Tibial artery (tissue), 4 donors: ENCODE measurements around the gene TRIM66.

Experiments
- DNase-seq, 2 donors: peaks; one replicate each; pipeline ENCODE4 v3.0.0-alpha.2; 2019
- H3K27ac ChIP-seq, 2 donors: fragments of 200-600 bp; sonication (generic) in 1 of 2; 1 replicate in 1 of 2; 2 replicates in 1 of 2; pipeline ENCODE4 v1.5.1; 2018 to 2019; ENCODE audit warnings: mild to moderate bottlenecking in 1 of 2
- H3K27me3 ChIP-seq, 2 donors: fragments of 200-600 bp; sonication (generic) in 1 of 2; one replicate each; pipeline versions ENCODE4 v1.5.1 to v1.6.0; 2016 to 2019
- H3K36me3 ChIP-seq, 3 donors: fragments of 200-600 bp; sonication (generic) in 2 of 3; one replicate each; pipeline ENCODE4 v1.5.1; 2016 to 2019; ENCODE audit warnings: mild to moderate bottlenecking in 2 of 3
- H3K4me1 ChIP-seq, 4 donors: fragments of 200-600 bp; sonication (generic) in 2 of 4; 1 replicate in 3 of 4; 2 replicates in 1 of 4; pipeline ENCODE4 v1.5.1; 2016 to 2019
- H3K4me3 ChIP-seq, 2 donors: fragments of 200-600 bp; sonication (generic) in 1 of 2; 1 replicate in 1 of 2; 2 replicates in 1 of 2; pipeline ENCODE4 v1.5.1; 2018 to 2019; ENCODE audit warnings: mild to moderate bottlenecking in 2 of 2
- H3K9me3 ChIP-seq, 3 donors: fragments of 200-600 bp; sonication (generic) in 1 of 3; one replicate each; pipeline ENCODE4 v1.5.1; 2016 to 2019
- intact Hi-C: fragments of 100-400 bp; cut with DNase I; formaldehyde crosslinking; loops from one replicate; pipeline ENCODE4 v1.15.0; 2023; ENCODE audit warnings: low total_unique reads
- TF ChIP-seq, protein P1 (sequence below), 2 experiments: fragments of 200-600 bp in 1 of 2; fragments of 450-650 bp in 1 of 2; IDR thresholded peaks; one replicate each; pipeline ENCODE4 v1.5.1; 2017 to 2019; ENCODE audit warnings: antibody characterized with exemption in 2 of 2, mild to moderate bottlenecking in 1 of 2, moderate library complexity in 1 of 2

Gene TRIM66

DNA sequence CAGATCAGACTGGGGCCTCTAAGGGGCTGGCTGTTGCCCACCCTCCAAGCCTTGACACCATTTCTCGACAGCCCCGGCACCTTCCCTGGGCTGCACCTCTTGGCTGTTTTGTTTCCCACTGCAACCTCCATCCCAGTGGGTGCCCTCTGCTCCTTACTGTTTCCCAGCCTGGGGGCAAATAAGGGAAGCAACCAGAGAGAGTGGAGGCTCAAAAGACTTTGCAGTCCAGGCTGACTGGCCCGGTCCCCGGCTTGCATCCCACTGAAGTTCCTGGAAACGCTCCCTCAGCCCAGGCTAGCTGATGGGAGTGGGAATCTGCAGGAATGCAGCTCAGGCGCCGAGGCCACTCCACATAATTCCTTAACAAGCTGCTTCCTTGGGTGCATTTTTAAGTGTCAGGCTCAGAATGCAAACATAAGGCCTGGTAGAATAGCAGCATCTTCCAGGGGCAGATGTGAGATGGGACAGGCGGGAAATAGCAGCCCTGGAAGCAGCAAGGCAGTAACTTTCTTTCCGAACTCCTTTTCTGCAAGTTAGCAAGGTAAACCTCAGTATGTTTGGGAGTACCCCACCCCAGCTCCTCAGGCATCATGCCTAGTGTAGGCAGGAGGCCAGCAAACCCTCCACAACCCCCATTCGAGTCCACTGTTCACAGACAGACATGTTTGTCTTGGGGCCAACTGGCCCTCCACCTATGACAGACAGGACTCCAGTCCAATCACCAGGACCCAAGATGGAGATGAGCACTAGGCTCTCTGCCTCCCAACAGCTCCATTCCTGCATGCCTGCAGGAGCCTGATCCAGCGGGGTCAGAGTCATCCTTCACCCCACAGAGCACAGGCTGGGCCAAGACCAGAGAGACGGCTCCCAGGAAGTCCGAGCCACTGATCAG is 39.4 kb upstream of the TRIM66 start:
- Histone ChIP-seq H3K4me1 (peaks cover 15 to 73% (median 67%) of the 10 kb centered on the region in 4 donors), H3K9me3 (no peaks in the 10 kb centered on the region), H3K36me3 (peaks cover 6 to 11% (median 7%) of the 10 kb centered on the region in 3 donors), H3K27me3 (no peaks in the 10 kb centered on the region), H3K4me3 (no peak overlapping the region), H3K27ac (peak overlapping the region; percentile 71 to 81)
- no peak for DNase-seq
- intact Hi-C loops = no loop called here
- TF ChIP-seq, protein P1, sequence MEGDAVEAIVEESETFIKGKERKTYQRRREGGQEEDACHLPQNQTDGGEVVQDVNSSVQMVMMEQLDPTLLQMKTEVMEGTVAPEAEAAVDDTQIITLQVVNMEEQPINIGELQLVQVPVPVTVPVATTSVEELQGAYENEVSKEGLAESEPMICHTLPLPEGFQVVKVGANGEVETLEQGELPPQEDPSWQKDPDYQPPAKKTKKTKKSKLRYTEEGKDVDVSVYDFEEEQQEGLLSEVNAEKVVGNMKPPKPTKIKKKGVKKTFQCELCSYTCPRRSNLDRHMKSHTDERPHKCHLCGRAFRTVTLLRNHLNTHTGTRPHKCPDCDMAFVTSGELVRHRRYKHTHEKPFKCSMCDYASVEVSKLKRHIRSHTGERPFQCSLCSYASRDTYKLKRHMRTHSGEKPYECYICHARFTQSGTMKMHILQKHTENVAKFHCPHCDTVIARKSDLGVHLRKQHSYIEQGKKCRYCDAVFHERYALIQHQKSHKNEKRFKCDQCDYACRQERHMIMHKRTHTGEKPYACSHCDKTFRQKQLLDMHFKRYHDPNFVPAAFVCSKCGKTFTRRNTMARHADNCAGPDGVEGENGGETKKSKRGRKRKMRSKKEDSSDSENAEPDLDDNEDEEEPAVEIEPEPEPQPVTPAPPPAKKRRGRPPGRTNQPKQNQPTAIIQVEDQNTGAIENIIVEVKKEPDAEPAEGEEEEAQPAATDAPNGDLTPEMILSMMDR (IDR thresholded peaks at IDR 0.05) = no peak

DNA sequence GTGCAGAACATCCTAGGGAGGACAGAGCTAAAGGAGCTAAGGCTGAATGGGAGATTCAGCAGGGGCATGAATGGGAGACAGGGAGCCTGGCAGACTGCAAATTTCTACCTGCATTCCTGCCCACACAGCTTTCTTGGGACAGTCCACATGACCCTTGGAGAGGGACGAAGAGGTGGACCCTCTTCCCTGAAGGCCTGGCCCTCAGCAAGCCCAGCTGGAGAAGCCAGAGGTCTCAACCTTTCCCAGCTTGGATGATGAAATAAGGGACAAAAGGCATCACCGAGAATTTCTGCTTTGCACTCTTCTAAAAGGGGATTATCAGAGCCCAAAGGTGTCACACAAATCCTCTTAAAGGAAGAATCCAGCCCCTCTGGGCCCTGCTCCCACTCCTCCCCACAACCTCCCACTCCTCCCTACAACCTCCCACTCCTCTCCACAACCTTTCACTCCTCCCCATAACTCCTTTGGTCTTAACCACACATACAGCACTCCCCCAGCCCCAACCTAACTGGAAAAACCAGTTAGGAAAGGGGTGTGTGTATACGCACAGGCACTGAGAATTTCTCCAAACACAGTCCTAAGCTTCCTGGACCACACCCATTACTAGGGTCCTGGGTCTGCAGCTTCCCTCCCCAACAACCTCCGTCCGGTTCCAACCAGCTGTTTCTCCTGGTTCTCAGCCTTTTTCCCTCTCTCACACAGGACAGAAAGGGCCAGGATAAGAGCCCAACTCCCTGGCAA is 38.6 kb upstream of the TRIM66 start:
- Histone ChIP-seq H3K4me3 (no peak overlapping the region), H3K36me3 (peaks cover 5 to 11% (median 7%) of the 10 kb centered on the region in 3 donors), H3K4me1 (peaks cover 15 to 77% (median 70%) of the 10 kb centered on the region in 4 donors), H3K9me3 (no peaks in the 10 kb centered on the region), H3K27ac (peak overlapping the region; percentile 71 to 81), H3K27me3 (no peaks in the 10 kb centered on the region)
- no peak for DNase-seq
- TF ChIP-seq, protein P1 (IDR thresholded peaks at IDR 0.05) = no peak
- intact Hi-C loops = no loop called here

DNA sequence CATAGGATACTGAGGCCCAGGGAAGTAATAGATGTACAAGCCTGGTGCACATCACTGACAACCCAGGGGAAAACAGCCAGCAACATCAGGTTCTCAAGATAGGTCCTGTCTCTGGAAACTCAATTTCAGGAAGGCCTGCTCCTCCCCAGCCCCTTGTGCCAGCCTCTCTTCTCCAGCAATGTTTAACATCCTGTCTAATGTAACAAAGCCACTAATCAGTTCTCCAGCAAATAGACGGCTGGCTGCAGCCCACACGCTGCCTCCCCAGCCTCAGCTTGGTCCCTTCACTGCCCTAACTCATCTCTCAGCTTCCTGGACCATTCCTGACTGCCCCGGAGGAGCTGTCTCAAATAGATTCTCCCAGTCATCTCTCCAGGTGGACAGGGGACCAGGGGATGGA is 37.9 kb upstream of the TRIM66 start:
- H3K36me3 ChIP-seq = peaks cover 4 to 7% (median 6%) of the 10 kb centered on the region in 3 donors
- no peaks in the 10 kb centered on the region for H3K9me3 ChIP-seq
- intact Hi-C loops = no loop called here
- peaks cover 15 to 84% (median 77%) of the 10 kb centered on the region in 4 donors for H3K4me1 ChIP-seq
- H3K27ac ChIP-seq = peak overlapping the region; percentile 71 to 81
- TF ChIP-seq, protein P1 (IDR thresholded peaks at IDR 0.05) = no peak
- no peak overlapping the region for H3K4me3 ChIP-seq
- no peak for DNase-seq
- H3K27me3 ChIP-seq = no peaks in the 10 kb centered on the region

DNA sequence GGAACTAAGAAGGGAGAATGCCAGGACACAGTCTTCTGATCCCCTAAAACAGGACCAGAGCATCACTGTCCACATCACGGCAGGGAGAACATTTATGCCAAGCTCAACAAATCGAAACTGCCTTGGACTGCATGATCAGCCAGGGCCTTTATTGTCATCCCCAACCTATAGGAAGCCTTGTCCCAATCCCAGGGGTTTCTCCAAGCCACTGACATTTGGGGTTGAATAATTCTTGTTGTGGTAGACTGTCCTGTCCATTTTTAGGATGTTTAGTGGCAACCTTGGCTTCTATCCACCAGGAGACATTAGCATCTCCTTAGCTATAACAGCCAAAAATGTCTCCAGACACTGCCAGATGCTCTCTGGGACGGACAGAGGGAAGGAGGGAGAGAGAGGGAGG is 37.3 kb upstream of the TRIM66 start:
- intact Hi-C loops = no loop called here
- TF ChIP-seq, protein P1 (IDR thresholded peaks at IDR 0.05) = no peak
- Histone ChIP-seq H3K27me3 (no peaks in the 10 kb centered on the region), H3K27ac (peak overlapping the region; percentile 71 to 81), H3K4me1 (peaks cover 15 to 90% (median 83%) of the 10 kb centered on the region in 4 donors), H3K4me3 (no peak overlapping the region), H3K9me3 (no peaks in the 10 kb centered on the region), H3K36me3 (peaks cover 2 to 12% (median 7%) of the 10 kb centered on the region in 3 donors)
- no peak for DNase-seq

DNA sequence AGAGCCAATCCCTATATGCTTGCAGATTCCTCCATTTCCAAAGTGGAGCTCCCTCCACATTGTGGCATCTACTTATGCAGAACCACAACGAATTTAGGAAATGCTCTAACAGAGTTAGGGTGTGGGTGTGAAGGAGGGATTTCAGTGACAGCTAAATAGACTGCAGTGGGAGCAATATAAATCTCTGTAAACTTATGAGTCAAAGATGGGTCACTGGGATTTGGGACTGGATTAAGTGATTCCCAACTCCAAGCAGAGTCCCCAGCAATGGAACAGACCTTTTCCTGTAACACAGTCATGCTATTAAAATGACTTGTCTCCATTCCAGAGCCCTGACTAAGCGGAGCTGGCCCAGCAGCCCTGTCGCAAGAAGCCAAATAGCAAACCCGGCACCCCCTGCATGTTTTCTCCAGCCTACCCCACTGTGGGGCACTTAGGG is 36.8 kb upstream of the TRIM66 start:
- peaks cover 0 to 14% (median 7%) of the 10 kb centered on the region in 3 donors for H3K36me3 ChIP-seq
- no peaks in the 10 kb centered on the region for H3K27me3 ChIP-seq
- intact Hi-C loops = no loop called here
- TF ChIP-seq, protein P1 (IDR thresholded peaks at IDR 0.05) = no peak
- peaks cover 15 to 95% (median 87%) of the 10 kb centered on the region in 4 donors for H3K4me1 ChIP-seq
- peak overlapping the region; percentile 81 for H3K27ac ChIP-seq
- no peaks in the 10 kb centered on the region for H3K9me3 ChIP-seq
- H3K4me3 ChIP-seq = no peak overlapping the region
- DNase-seq = peak; percentile 71 to 87
